ENCODE data around the gene UNG.
"Not testable (repeated sequence)": the region's sequence is repeated elsewhere in the genome, so short reads cannot be mapped to it uniquely, and the experiment has no call there.

The UNG gene

GRCh38 chr12:109134186-109134917 is 37.0 kb downstream of the UNG start:
- ChIA-PET POLR2A (no interaction called here), CTCF (interaction anchor here (1.0 kb wide), 1 partner anchor 9 kb away, joined by 3 read pairs; no protein-coding TSS in a partner anchor)
- TF ChIP-seq CTCF (IDR thresholded peaks at IDR 0.05; ENCODE audit: control extremely low read depth, extremely low read depth, low read depth, missing control alignments) = peak; percentile 19
- DNase-seq (ENCODE audit: extremely low spot score) = no peak

GRCh38 chr12:109137055-109137454 is 39.7 kb downstream of the UNG start:
- ChIA-PET POLR2A (no interaction called here), CTCF (interaction anchor here (0.9 kb wide), 1 partner anchor 11 kb away, joined by 3 read pairs; no protein-coding TSS in a partner anchor)
- no peak for TF ChIP-seq CTCF (IDR thresholded peaks at IDR 0.05; ENCODE audit: control extremely low read depth, extremely low read depth, low read depth, missing control alignments)
- DNase-seq (ENCODE audit: extremely low spot score) = no peak

- CTCF ChIA-PET = interaction anchor here (0.9 to 1.9 kb wide), 4 partner anchors 9 to 706 kb away, joined by 3 to 4 read pairs (median 4); no protein-coding TSS in a partner anchor
- no peak for TF ChIP-seq CTCF (IDR thresholded peaks at IDR 0.05; ENCODE audit: control extremely low read depth, extremely low read depth, low read depth, missing control alignments)
- POLR2A ChIA-PET = no interaction called here
- DNase-seq (ENCODE audit: extremely low spot score) = no peak
Measured at GRCh38 chr12:109139360-109139759, 42.0 kb downstream of the UNG start.

- no peak for TF ChIP-seq CTCF (IDR thresholded peaks at IDR 0.05; ENCODE audit: control extremely low read depth, extremely low read depth, low read depth, missing control alignments)
- ChIA-PET POLR2A (no interaction called here), CTCF (interaction anchor here (0.9 to 1.4 kb wide), 3 partner anchors 9 to 705 kb away, joined by 3 to 4 read pairs (median 3); no protein-coding TSS in a partner anchor)
- DNase-seq (ENCODE audit: extremely low spot score) = no peak
Measured at GRCh38 chr12:109139791-109140190, 42.4 kb downstream of the UNG start.

GRCh38 chr12:109140560-109140959 is 43.2 kb downstream of the UNG start:
- TF ChIP-seq CTCF (IDR thresholded peaks at IDR 0.05; ENCODE audit: control extremely low read depth, extremely low read depth, low read depth, missing control alignments) = no peak
- POLR2A ChIA-PET = interaction anchor here (0.6 kb wide), 1 partner anchor 831 kb away, joined by 3 read pairs; no protein-coding TSS in a partner anchor
- CTCF ChIA-PET = no interaction called here

GRCh38 chr12:109144224-109144623 is 46.8 kb downstream of the UNG start:
- CTCF ChIA-PET = no interaction called here
- DNase-seq (ENCODE audit: extremely low spot score) = no peak
- TF ChIP-seq CTCF (IDR thresholded peaks at IDR 0.05; ENCODE audit: control extremely low read depth, extremely low read depth, low read depth, missing control alignments) = no peak
- POLR2A ChIA-PET = no interaction called here

More at GRCh38 chr12:109140560-109140959, 43.2 kb downstream of the UNG start:
- DNase-seq (ENCODE audit: extremely low spot score) = no peak

- not testable (repeated sequence) for DNase-seq (ENCODE audit: extremely low spot score)
- ChIA-PET POLR2A (interaction anchor here (0.6 kb wide), 1 partner anchor 207 kb away, joined by 6 read pairs; no protein-coding TSS in a partner anchor), CTCF (interaction anchor here (1.3 kb wide), 1 partner anchor 12 kb away, joined by 3 read pairs; no protein-coding TSS in a partner anchor)
Measured at GRCh38 chr12:109147126-109147525, 49.7 kb downstream of the UNG start.
